H1 (cell line): ENCODE data around the gene ATP7A. TPM values are rescaled to one million over a fixed set of nuclear protein-coding genes. Genes with fewer than 3 reads are reported as not detected.

Experiments
- CTCF ChIA-PET: fragments of 300-600 bp; sonication (Branson Sonifier 250); formaldehyde crosslinking; loops from one replicate; lab custom pipeline; 2021; ENCODE audit not compliant: partially characterized antibody; lab: Charles Lee
- POLR2A ChIA-PET: fragments of 300-600 bp; sonication (Branson Sonifier 250); formaldehyde crosslinking; loops from one replicate; lab custom pipeline; 2021; ENCODE audit warnings: inconsistent platforms; ENCODE audit not compliant: partially characterized antibody; lab: Charles Lee
- DNase-seq, 2 experiments: peaks; one replicate each; pipeline versions ENCODE4 v3.0.0 to v3.0.0-alpha.2; 2010 to 2022; ENCODE audit warnings: low spot score in 2 of 2, low read depth in 1 of 2, mixed read lengths in 1 of 2
- FAIRE-seq: peaks from 2 replicates; lab custom pipeline; 2011; peaks lifted over from hg19 to GRCh38; lab: Jason Lieb, UNC
- H2AFZ ChIP-seq: 2 replicates; pipeline ENCODE4 v1.8.1; 2012; ENCODE audit warnings: low read length, inconsistent platforms
- H2AK5ac ChIP-seq: 2 replicates; pipeline ENCODE4 v1.6.1; 2013; ENCODE audit warnings: low read depth, low read length
- H2BK120ac ChIP-seq: replicated peaks from 2 replicates; pipeline ENCODE3; 2013; ENCODE audit warnings: low read depth, low read length, inconsistent platforms
- H2BK12ac ChIP-seq: 2 replicates; pipeline ENCODE4 v1.6.1; 2013; ENCODE audit warnings: low read depth, low read length
- H2BK15ac ChIP-seq: 2 replicates; pipeline ENCODE4 v1.6.1; 2013; ENCODE audit warnings: low read length
- H2BK20ac ChIP-seq: 2 replicates; pipeline ENCODE4 v1.6.1; 2013; ENCODE audit warnings: low read length
- H2BK5ac ChIP-seq: 2 replicates; pipeline ENCODE4 v1.6.1; 2013; ENCODE audit warnings: low read depth, low read length
- H3K14ac ChIP-seq: 2 replicates; pipeline ENCODE4 v1.6.1; 2013; ENCODE audit warnings: inconsistent platforms; ENCODE audit not compliant: insufficient read length
- H3K18ac ChIP-seq: 2 replicates; pipeline ENCODE4 v1.6.1; 2013; ENCODE audit warnings: low read length; ENCODE audit errors: extremely low read depth
- H3K23ac ChIP-seq: 2 replicates; pipeline ENCODE4 v1.6.1; 2013; ENCODE audit warnings: inconsistent platforms; ENCODE audit not compliant: insufficient read length
- H3K23me2 ChIP-seq: 2 replicates; pipeline ENCODE4 v1.6.1; 2013; ENCODE audit warnings: low read depth, low read length
- H3K27ac ChIP-seq: 2 replicates; pipeline ENCODE4 v1.6.1; 2011; ENCODE audit warnings: low read depth, low read length, inconsistent platforms
- H3K27me3 ChIP-seq, 4 experiments: replicated peaks in 1 of 4; 1 replicate in 1 of 4; 2 replicates in 3 of 4; pipeline versions ENCODE4 v1.6.1 to v1.8.1; 2011 to 2013; ENCODE audit warnings: low read length in 3 of 4, mild to moderate bottlenecking in 3 of 4, inconsistent platforms in 2 of 4, mixed read lengths in 2 of 4, moderate library complexity in 1 of 4; ENCODE audit not compliant: control insufficient read depth in 3 of 4, insufficient read depth in 3 of 4; ENCODE audit errors: extremely low read depth in 1 of 4
- H3K36me3 ChIP-seq, 4 experiments: 2 replicates each; pipeline versions ENCODE4 v1.6.1 to v1.8.1; 2011 to 2013; ENCODE audit warnings: mild to moderate bottlenecking in 4 of 4, low read length in 3 of 4, moderate library complexity in 2 of 4, control low read depth in 1 of 4, inconsistent platforms in 1 of 4; ENCODE audit not compliant: insufficient read depth in 4 of 4, control insufficient read depth in 2 of 4
- H3K4ac ChIP-seq: replicated peaks from 2 replicates; pipeline ENCODE3; 2013; ENCODE audit warnings: low read length, low read depth, mixed read lengths, inconsistent platforms; ENCODE audit not compliant: insufficient read length
- H3K4me1 ChIP-seq, 4 experiments: replicated peaks in 1 of 4; 1 replicate in 1 of 4; 2 replicates in 3 of 4; pipeline versions ENCODE4 v1.6.1 to v1.8.1; 2011 to 2013; ENCODE audit warnings: low read length in 3 of 4, inconsistent platforms in 2 of 4, mixed read lengths in 1 of 4; ENCODE audit not compliant: insufficient read depth in 4 of 4, control insufficient read depth in 3 of 4
- H3K4me2 ChIP-seq, 2 experiments: 2 replicates each; pipeline versions ENCODE4 v1.6.1 to v1.8.1; 2011 to 2013; ENCODE audit warnings: low read depth in 2 of 2, low read length in 2 of 2, control low read depth in 1 of 2, inconsistent platforms in 1 of 2, mild to moderate bottlenecking in 1 of 2; ENCODE audit not compliant: insufficient read depth in 1 of 2
- H3K4me3 ChIP-seq, 4 experiments: fragments of 200-600, 300-600 bp in 1 of 4; sonication (generic), shearing (Covaris generic), sonication (Bioruptor Twin) in 1 of 4; 2 replicates each; pipeline versions ENCODE4 v1.5.1 to v1.8.1; 2011 to 2016; ENCODE audit warnings: low read length in 4 of 4, low read depth in 3 of 4, control low read depth in 2 of 4, inconsistent platforms in 2 of 4, mild to moderate bottlenecking in 2 of 4, mixed read lengths in 1 of 4, moderate library complexity in 1 of 4; ENCODE audit not compliant: insufficient read depth in 2 of 4; ENCODE audit errors: extremely low read depth in 1 of 4
- H3K56ac ChIP-seq: replicated peaks from 2 replicates; pipeline ENCODE3; 2013; ENCODE audit warnings: low read depth, mild to moderate bottlenecking, mixed read lengths, low read length, inconsistent platforms; ENCODE audit not compliant: insufficient read length
- H3K79me1 ChIP-seq: 2 replicates; pipeline ENCODE4 v1.6.1; 2013; ENCODE audit warnings: low read depth, low read length, control low read depth
- H3K79me2 ChIP-seq, 2 experiments: 2 replicates each; pipeline versions ENCODE4 v1.6.1 to v1.8.1; 2012 to 2013; ENCODE audit warnings: low read length in 2 of 2, mild to moderate bottlenecking in 2 of 2, inconsistent platforms in 1 of 2; ENCODE audit not compliant: insufficient read depth in 2 of 2, control insufficient read depth in 1 of 2
- H3K9ac ChIP-seq, 4 experiments: replicated peaks in 1 of 4; 1 replicate in 1 of 4; 2 replicates in 3 of 4; pipeline versions ENCODE4 v1.6.1 to v1.8.1; 2011 to 2013; ENCODE audit warnings: low read depth in 3 of 4, low read length in 3 of 4, control low read depth in 2 of 4, mild to moderate bottlenecking in 2 of 4, moderate library complexity in 2 of 4, inconsistent platforms in 1 of 4; ENCODE audit errors: extremely low read depth in 1 of 4
- H3K9me3 ChIP-seq, 2 experiments: 2 replicates each; pipeline versions ENCODE4 v1.6.1 to v1.8.1; 2012 to 2013; ENCODE audit warnings: mild to moderate bottlenecking in 2 of 2, moderate library complexity in 2 of 2, control low read depth in 1 of 2, inconsistent platforms in 1 of 2, low read depth in 1 of 2, low read length in 1 of 2, mixed read lengths in 1 of 2; ENCODE audit not compliant: insufficient read depth in 2 of 2
- H4K20me1 ChIP-seq, 2 experiments: replicated peaks in 1 of 2; 2 replicates each; pipeline versions ENCODE3 to v1.8.1; 2011 to 2013; ENCODE audit warnings: inconsistent platforms in 2 of 2, low read length in 2 of 2, mild to moderate bottlenecking in 1 of 2; ENCODE audit not compliant: insufficient read depth in 2 of 2, control insufficient read depth in 1 of 2
- H4K5ac ChIP-seq: 2 replicates; pipeline ENCODE4 v1.6.1; 2013; ENCODE audit warnings: low read length, low read depth, mixed read lengths, inconsistent platforms; ENCODE audit not compliant: insufficient read length
- H4K8ac ChIP-seq: 2 replicates; pipeline ENCODE4 v1.8.0; 2013; ENCODE audit warnings: mild to moderate bottlenecking, moderate library complexity, low read length, inconsistent platforms; ENCODE audit not compliant: insufficient read depth; ENCODE audit errors: extremely low read depth
- H4K91ac ChIP-seq: replicated peaks from 2 replicates; pipeline ENCODE3; 2013; ENCODE audit warnings: low read length, mixed read lengths, inconsistent platforms; ENCODE audit not compliant: insufficient read length
- EGR1 ChIP-seq: IDR thresholded peaks from 2 replicates; pipeline ENCODE4 v1.6.1; 2011; ENCODE audit warnings: low read depth, low read length, borderline replicate concordance
- JUN ChIP-seq: IDR thresholded peaks from 2 replicates; pipeline ENCODE4 v1.6.1; 2011; ENCODE audit warnings: low read depth, mild to moderate bottlenecking, improper control_type of control experiment, low read length
- JUND ChIP-seq: IDR thresholded peaks from 2 replicates; pipeline ENCODE4 v1.6.1; 2011; ENCODE audit warnings: mild to moderate bottlenecking, improper control_type of control experiment, low read length
- KDM4A ChIP-seq: IDR thresholded peaks from one replicate; pipeline ENCODE4 v1.7.1; 2012; ENCODE audit warnings: low read depth, mild to moderate bottlenecking, moderate library complexity, low read length, inconsistent platforms; ENCODE audit not compliant: severe bottlenecking
- RXRA ChIP-seq: IDR thresholded peaks from 2 replicates; pipeline ENCODE4 v1.6.1; 2011; ENCODE audit warnings: low read depth, mild to moderate bottlenecking, low read length, moderate library complexity; ENCODE audit not compliant: insufficient read depth
- SIN3A ChIP-seq, 2 experiments: IDR thresholded peaks in 1 of 2; conservative IDR thresholded peaks in 1 of 2; 2 replicates each; pipeline ENCODE4 v1.6.1; 2011 to 2012; ENCODE audit warnings: low read length in 2 of 2, improper control_type of control experiment in 1 of 2, low read depth in 1 of 2, mild to moderate bottlenecking in 1 of 2
- SIX5 ChIP-seq: IDR thresholded peaks from 2 replicates; pipeline ENCODE4 v1.6.1; 2011; ENCODE audit warnings: mild to moderate bottlenecking, low read depth, low read length
- SP2 ChIP-seq: IDR thresholded peaks from 2 replicates; pipeline ENCODE4 v1.6.1; 2012; ENCODE audit warnings: mild to moderate bottlenecking, low read length, inconsistent platforms
- WGBS, 2 experiments: shearing (Covaris generic) in 1 of 2; methylation state at CpG; one replicate each; pipeline versions ENCODE4 v1.1.6 to v1.1.7; 2013 to 2015; ENCODE audit warnings: low lambda C conversion rate in 2 of 2, mixed read lengths in 2 of 2, inconsistent platforms in 1 of 2, low coverage in 1 of 2, missing lambda C conversion rate in 1 of 2; ENCODE audit not compliant: insufficient replicate concordance in 2 of 2, insufficient coverage in 1 of 2, insufficient read length in 1 of 2; ENCODE audit errors: extremely low coverage in 1 of 2, missing lambda C conversion rate in 1 of 2; 5-methylcytosine and 5-hydroxymethylcytosine counted together
- polyA plus RNA-seq, 7 experiments: library from polyadenylated mRNA; depleted of rRNA in 3 of 7; stranded (reverse) in 5 of 7; unstranded in 2 of 7; fragments of >200 nt in 5 of 7; fragments of 200-250 nt in 2 of 7; gene quantifications; 1 replicate in 5 of 7; 2 replicates in 1 of 7; 4 replicates in 1 of 7; pipeline versions ENCODE4 v1.2.1 to v1.2.3, GENCODE V29; 2011 to 2013; ENCODE audit warnings: missing spikeins in 2 of 7, mixed read lengths in 2 of 7
- total RNA-seq: library from RNA; stranded (reverse); fragmentation: NEBNext Ultra II Directional; extraction: Animal tissue kit (Norgen Biotek cat#: 25700); gene quantifications from 2 replicates; pipeline ENCODE4 v1.2.1, GENCODE V29; 2021
- TF ChIP-seq, protein P1 (sequence below): IDR thresholded peaks from 2 replicates; pipeline ENCODE4 v1.6.1; 2012; ENCODE audit warnings: inconsistent platforms

The ATP7A gene
- total and polyA plus RNA-seq, 2 of the 8 experiments (the other 6 are each of a cell fraction or from before 2014, with no cell fraction given), result 0.73 to 2.8 TPM

DNA sequence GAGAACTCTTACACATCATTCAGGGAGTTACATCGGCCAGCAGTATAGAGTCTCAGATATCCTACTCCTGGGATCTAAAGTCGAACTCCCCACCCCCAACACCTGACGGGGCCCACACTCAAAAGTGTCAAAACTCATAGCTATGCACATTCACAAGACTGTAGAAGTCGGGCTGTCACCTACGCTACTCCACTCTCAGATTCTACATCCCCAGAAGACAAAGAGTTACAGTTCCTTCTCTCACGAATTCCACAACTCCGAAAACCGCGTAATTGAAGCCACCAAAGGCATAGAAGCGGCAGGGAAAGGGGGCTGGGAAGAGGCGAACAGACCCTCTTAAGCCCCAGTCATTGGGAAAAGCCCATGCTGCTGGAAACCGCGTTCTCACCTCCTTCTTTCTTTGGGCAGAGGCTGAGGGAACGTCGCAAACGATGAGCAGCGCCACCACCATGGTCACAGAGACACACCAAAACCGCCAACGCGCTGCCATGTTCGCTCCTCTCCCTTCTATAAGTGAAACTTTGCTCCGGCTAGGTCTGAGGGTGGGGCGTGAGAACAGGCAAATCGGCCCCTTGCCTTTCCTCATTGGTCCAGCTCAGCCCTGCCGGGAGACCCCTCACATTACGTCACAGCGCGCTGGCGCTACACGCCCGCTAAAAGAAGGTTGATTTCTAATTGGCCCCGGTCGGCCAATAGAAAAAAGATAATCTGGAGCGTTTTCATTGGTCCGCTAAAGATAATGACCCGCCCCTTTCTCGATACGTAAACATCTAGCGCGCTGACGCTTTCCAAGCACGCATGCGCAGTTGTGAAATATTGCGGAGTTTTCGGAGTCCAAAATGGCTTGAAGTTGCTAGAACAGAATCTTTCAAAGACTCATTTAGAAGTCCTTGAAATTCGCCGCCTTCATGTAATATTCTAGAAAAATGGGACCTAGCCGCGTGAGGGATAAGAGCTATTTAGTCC lies 15.3 kb upstream of the ATP7A start, which contains the start of gene MAGT1:
TSS of gene MAGT1 (minus strand) at position 515 of the 966 bp plus-strand sequence. CDS start at position 490, 25 bp downstream.
- H3K56ac ChIP-seq, result no peak within 1 kb of the TSS
- peaks cover 1 to 48% of the 10 kb centered on the region in 2 experiments; a peak in 3 of 4 replicates for H3K79me2 ChIP-seq
- H2BK15ac ChIP-seq, result no peak within 1 kb of the TSS
- no peak within 1 kb of the TSS for H2BK120ac ChIP-seq
- no peak within 1 kb of the TSS for H2BK20ac ChIP-seq
- H3K23me2 ChIP-seq, result no peaks in the 10 kb centered on the region
- H3K4me1 ChIP-seq, result peaks cover 0 to 2% (median 0%) of the 10 kb centered on the region in 4 experiments; a peak in 3 of 7 replicates
- peak within 1 kb of the TSS; percentile 66 for H4K5ac ChIP-seq
- no peak within 1 kb of the TSS for H3K23ac ChIP-seq
- POLR2A ChIA-PET, result interaction anchor here (1.0 to 1.7 kb wide), 4 partner anchors 8 to 114 kb away, joined by 3 to 5 read pairs (median 4); no protein-coding TSS in a partner anchor
- H3K27me3 ChIP-seq, result no peaks in the 10 kb centered on the region
- no peak within 1 kb of the TSS for H4K91ac ChIP-seq
- FAIRE-seq (peak; percentile 86), DNase-seq (peak; percentile 70 to 82)
- H3K27ac ChIP-seq, result peak within 1 kb of the TSS; percentile 89
- peak within 1 kb of the TSS; percentile 61 to 91 (median 88) for H3K9ac ChIP-seq
- peak within 1 kb of the TSS; percentile 40; the same call in 1 of the 2 replicates for H2BK12ac ChIP-seq
- peak within 1 kb of the TSS; percentile 55 to 66 for H3K4me2 ChIP-seq
- no peaks in the 10 kb centered on the region for H3K36me3 ChIP-seq
- H3K4me3 ChIP-seq, result peak within 1 kb of the TSS; percentile 74 to 94 (median 88)
- peak within 1 kb of the TSS; percentile 90; the same call in 1 of the 2 replicates for H4K8ac ChIP-seq
- H3K18ac ChIP-seq, result no peak within 1 kb of the TSS
- CTCF ChIA-PET, result interaction anchor here (1.5 kb wide), 1 partner anchor 130 kb away, joined by 6 read pairs; no protein-coding TSS in a partner anchor
- no peak within 1 kb of the TSS for H2AK5ac ChIP-seq
- no peak within 1 kb of the TSS for H3K4ac ChIP-seq
- H2BK5ac ChIP-seq, result peak within 1 kb of the TSS; percentile 19; the same call in 1 of the 2 replicates
- H3K79me1 ChIP-seq, result no peaks in the 10 kb centered on the region
- H3K9me3 ChIP-seq, result no peaks in the 10 kb centered on the region
- no peaks in the 10 kb centered on the region for H4K20me1 ChIP-seq
- H3K14ac ChIP-seq, result no peak within 1 kb of the TSS
- peak within 1 kb of the TSS; percentile 93 for H2AFZ ChIP-seq
- 1% methylated on average over 45 of the region's 49 CpGs; no CpG with 5 or more reads in 1 of the 2 experiments for WGBS, 2 experiments
- TF ChIP-seq SIX5 (no peak), JUN (no peak), KDM4A (no peak), SIN3A (conservative IDR thresholded peaks at IDR 0.05 in 1 of 2, IDR thresholded peaks at IDR 0.05 in 1 of 2; ENCODE audit: low read depth in 1 of 2, low read length in 2 of 2) (0 out of 4 replicates have a peak, but pooled peaks of 1 of the 2 experiments have one; percentile 37), EGR1 (no peak), JUND (no peak), SP2 (no peak), RXRA (no peak)
- TF ChIP-seq, protein P1, sequence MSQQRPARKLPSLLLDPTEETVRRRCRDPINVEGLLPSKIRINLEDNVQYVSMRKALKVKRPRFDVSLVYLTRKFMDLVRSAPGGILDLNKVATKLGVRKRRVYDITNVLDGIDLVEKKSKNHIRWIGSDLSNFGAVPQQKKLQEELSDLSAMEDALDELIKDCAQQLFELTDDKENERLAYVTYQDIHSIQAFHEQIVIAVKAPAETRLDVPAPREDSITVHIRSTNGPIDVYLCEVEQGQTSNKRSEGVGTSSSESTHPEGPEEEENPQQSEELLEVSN, result no peak
